Right forelimb (tissue), 1 donor: Measurements from ENCODE around the gene NPPA.
"Not testable (repeated sequence)": the region's sequence is repeated elsewhere in the genome, so short reads cannot be mapped to it uniquely, and the experiment has no call there.

Source experiments
- DNase-seq: peaks from one replicate; pipeline ENCODE4 v3.0.0-alpha.2; 2018

Gene NPPA

DNA sequence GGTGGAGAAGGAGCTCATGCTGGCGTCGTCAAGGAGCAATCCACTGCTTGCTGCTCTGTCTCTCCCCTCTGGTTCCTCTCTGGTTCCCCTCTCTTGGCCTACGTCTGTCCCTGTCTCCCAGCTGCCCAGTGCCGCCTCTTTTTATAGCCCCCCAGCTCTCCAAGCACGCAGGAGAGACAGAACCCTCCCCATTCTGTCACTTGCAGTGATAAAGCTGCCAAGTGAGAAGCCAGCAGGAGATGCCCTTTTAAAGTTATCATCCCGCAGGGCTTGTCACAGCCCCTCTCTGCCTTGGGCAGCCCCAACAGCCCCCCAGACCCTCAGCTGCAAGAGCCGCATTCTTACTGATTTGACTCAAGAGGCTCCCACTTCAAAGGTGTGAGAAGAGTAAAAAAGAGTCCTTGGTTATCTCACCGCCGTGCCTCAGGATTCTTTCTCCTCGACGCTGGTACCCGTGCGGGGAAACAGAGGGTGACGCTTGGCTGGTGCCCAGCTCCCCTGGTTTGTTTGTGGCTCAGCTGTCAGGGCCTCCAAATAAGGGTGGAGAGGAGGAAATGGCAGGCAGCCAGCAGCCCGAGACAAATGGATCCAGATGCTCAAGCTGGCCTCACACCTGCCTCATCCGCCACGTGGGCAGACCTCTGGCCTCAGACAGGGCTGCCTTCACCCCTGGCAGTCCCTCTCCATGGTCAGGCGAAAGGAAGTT lies at the start of gene NPPA:
Gene NPPA (minus strand): TSS at position 117 of the 706 bp plus-strand sequence. CDS start 99 bp downstream, at position 18.
- DNase-seq = peak; percentile 56

DNA sequence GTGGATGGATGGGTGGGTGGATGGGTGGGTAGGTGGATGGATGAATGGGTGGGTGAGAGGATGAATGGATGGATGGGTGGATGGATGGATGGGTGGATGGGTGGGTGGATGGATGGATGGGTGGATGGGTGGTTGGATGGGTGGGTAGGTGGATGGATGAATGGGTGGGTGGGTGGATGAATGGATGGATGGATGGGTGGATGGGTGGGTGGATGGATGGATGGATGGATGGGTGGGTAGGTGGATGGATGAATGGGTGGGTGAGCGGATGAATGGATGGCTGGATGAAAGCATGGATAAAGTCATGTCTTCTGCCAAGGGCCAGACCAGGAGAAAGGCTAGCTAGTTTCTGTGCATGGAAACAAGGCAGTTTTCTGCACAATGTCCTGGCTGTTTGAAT lies 46.9 kb upstream of the NPPA start:
- DNase-seq = not testable (repeated sequence)

DNA sequence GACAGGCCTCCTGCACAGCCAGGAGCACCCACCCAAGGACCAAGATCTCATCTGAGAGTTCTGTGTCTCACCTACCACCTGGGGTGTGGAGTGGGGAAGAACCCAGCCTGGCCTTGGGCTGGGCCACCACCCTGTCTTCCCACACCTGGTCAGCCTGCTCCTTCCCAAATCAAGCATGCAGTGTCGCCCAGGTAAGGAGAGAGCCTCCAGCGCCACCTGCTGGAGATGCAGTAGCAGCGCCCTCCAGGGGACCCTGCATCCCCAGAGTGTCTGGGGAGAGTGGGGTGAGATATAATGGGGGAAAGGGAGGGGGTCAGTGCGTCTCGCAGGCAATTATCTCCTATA lies 46.3 kb upstream of the NPPA start:
- no peak for DNase-seq

DNA sequence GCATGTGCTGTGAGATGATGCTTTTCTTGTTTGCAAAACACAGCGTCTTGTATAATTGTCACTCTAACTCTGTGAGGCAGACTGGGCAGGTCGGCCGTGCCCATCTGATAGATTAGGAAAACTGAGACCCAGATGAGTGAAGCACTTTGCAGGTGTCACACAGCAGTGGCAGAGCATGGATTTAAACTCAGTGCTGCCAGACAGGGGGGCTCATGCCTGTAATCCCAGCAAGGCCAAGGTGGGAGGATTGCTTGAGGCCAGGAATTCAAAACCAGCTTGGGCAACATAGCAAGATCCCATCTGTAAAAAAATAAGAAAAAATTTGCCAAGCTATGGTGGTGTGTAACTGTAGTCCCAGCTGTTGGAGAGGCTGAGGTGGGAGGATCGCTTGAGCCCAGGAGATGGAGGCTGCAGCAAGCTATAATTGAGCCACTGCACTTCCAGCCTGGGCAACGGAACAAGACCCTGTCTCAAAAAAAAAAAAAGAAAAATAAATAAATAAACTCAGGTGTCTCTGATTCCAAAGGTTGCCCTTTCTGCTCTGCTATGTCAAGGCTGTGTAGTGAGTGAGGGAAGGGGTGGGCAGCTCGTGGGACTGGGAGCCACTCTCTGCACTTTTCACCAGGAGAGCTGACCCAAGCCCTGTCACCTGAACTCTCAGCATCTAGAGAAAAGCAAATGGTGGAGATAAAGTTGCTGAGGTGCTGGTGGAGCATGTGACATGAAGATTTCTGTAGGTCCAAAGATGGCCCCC lies 44.0 kb upstream of the NPPA start:
- DNase-seq = no peak

GRCh38 chr1:11888877-11889208 lies 41.3 kb upstream of the NPPA start:
- no peak for DNase-seq

DNA sequence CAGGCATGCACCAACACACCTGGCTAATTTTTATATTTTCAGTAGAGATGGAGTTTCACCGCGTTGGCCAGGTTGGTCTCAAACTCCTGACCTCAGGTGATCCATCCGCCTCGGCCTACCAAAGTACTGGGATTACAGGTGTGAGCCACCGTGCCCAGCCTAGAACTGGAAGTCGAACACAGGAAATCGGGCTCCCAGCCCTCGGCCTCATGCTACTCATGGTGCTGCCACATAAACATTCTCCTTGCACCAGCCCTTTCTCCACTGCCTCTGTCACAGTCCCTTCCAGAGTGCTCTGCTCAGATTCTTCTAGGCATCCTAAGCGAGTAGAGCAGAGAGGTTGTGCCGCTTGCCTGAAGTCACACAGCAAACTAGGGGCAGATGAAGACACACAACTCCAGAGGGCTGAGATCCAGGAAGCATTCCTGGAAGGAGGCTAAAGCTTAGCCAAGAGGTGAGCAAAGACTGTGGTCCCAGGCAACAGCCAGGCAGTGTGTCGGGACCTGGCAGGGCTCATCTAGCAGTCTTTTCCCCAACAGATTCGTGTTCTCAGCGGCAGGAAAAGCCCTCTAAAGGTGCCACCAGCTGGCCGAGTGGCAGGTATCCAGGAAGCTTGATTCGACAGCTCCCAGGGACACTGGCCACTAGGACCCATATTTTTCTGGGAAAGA lies 40.8 kb upstream of the NPPA start:
- no peak for DNase-seq

DNA sequence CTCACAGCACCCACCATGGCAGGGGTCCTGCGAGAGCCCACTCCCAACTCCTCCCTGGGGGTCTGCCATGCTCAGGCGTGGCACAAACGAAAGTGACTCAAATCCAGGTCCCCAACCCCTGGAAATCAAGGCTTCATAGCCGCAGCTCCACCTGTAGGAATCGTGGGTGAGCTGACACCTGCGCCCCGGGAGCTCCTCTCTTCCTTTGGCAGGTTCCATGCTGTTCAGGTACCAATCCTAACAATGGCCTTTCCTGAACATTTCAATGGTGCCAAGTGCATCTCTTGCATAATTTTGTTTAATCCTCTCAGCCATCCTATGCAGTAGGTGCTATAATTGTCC lies 40.1 kb upstream of the NPPA start:
- no peak for DNase-seq

GRCh38 chr1:11886986-11887665 lies 39.5 kb upstream of the NPPA start:
- no peak for DNase-seq

- no peak for DNase-seq
Measured at GRCh38 chr1:11885916-11886315, 38.3 kb upstream of the NPPA start.

- DNase-seq = no peak
Measured at GRCh38 chr1:11882814-11883538, 35.4 kb upstream of the NPPA start.

- DNase-seq = no peak
Measured at GRCh38 chr1:11881749-11882441, 34.3 kb upstream of the NPPA start.

- DNase-seq = peak; percentile 69
Measured at GRCh38 chr1:11880911-11881748, 33.5 kb upstream of the NPPA start.

- DNase-seq = no peak
Measured at GRCh38 chr1:11880181-11880575, 32.6 kb upstream of the NPPA start.

DNA sequence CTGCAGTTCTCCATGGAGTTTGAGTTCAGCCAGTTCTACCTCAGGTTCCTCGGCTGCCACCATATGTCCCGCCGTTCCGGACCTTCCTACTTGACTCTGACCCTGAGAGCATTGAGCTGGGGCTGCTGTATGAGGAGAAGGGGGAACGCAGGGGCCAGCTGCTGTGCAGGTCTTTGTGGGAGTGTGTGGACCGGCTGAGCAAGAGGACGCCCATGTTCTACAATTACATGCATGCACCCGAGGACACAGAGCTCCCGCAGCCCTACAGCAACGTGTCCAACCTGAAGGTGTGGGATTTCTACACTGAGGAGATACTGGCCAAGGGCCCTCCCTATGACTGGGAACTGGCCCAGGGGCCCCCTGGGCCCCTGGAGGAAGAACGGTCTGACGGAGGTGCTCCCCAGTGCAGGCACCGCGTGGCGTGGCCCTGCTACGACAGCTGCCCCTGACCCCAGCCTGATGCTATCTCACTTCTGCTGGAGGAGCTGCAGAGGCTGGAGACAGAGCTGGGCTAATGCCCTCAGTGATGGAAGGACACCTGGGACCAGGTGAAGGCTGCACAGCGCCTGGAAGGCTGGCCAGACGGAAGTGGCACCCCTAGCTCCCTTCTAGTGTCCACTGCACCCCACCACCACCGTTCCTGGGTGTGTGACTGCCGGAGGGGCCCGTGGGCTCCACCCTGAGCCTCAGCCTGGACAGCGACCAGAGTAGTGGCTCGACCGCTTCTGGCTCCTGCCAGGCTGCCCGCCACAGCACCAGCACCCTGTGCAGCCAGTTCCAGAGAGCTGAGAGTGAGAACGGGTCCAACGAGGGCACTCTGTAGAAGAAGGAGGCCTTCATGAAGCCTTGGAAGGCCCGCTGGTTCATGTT lies 32.0 kb upstream of the NPPA start:
- DNase-seq = no peak

GRCh38 chr1:11878891-11879190 lies 31.3 kb upstream of the NPPA start:
- DNase-seq = no peak

GRCh38 chr1:11878081-11878890 lies 30.7 kb upstream of the NPPA start:
- no peak for DNase-seq

GRCh38 chr1:11877074-11877473 lies 29.5 kb upstream of the NPPA start:
- no peak for DNase-seq

- DNase-seq = no peak
Measured at GRCh38 chr1:11875094-11875493, 27.5 kb upstream of the NPPA start.

- no peak for DNase-seq
Measured at GRCh38 chr1:11874624-11875023, 27.0 kb upstream of the NPPA start.

GRCh38 chr1:11874258-11874562 lies 26.6 kb upstream of the NPPA start:
- DNase-seq = no peak
